Measurements from ENCODE around the gene NAGLU. TPM values are rescaled to one million over a fixed set of nuclear protein-coding genes. Genes with fewer than 3 reads are reported as not detected.

NAGLU gene
- total RNA-seq, 1 donor from 2014 or later: 31.9 TPM

GRCh38 chr17:42565523-42566214 lies 29.6 kb downstream of the NAGLU start:
- DNase-seq: no peak

GRCh38 chr17:42566215-42566882 lies 30.3 kb downstream of the NAGLU start:
- DNase-seq: no peak

GRCh38 chr17:42566883-42567573 lies 31.0 kb downstream of the NAGLU start, which contains the start of gene MLX:
Gene MLX, plus strand, starts transcription at chr17:42567100. Its CDS starts 25 bp downstream, at chr17:42567125.
- peak; percentile 97 for DNase-seq

- DNase-seq: no peak
Observed at GRCh38 chr17:42568341-42569111, 32.5 kb downstream of the NAGLU start.

GRCh38 chr17:42571435-42572225 lies 35.6 kb downstream of the NAGLU start:
- no peak for DNase-seq

GRCh38 chr17:42573095-42573494 lies 37.1 kb downstream of the NAGLU start:
- DNase-seq: no peak

- no peak for DNase-seq
Observed at GRCh38 chr17:42574463-42574862, 38.4 kb downstream of the NAGLU start.

- no peak for DNase-seq
Observed at GRCh38 chr17:42577140-42577531, 41.1 kb downstream of the NAGLU start.

GRCh38 chr17:42577532-42578281 lies 41.7 kb downstream of the NAGLU start, which contains the start of gene PSMC3IP:
Gene PSMC3IP, minus strand, starts transcription at chr17:42577729. Its CDS starts 43 bp downstream, at chr17:42577686.
- peak; percentile 98 for DNase-seq

- DNase-seq: peak; percentile 90
Observed at GRCh38 chr17:42578282-42578869, 42.3 kb downstream of the NAGLU start.

GRCh38 chr17:42579794-42580551 lies 43.9 kb downstream of the NAGLU start:
- no peak for DNase-seq

- DNase-seq: no peak
Observed at GRCh38 chr17:42581744-42582270, 45.8 kb downstream of the NAGLU start.

GRCh38 chr17:42584880-42585279 lies 48.8 kb downstream of the NAGLU start:
- no peak for DNase-seq

- no peak for DNase-seq
Observed at GRCh38 chr17:42585353-42585752, 49.3 kb downstream of the NAGLU start.

- peak; percentile 46 for DNase-seq
Observed at GRCh38 chr17:42586514-42587230, 50.6 kb downstream of the NAGLU start.

GRCh38 chr17:42590886-42591285 lies 54.8 kb downstream of the NAGLU start:
- DNase-seq: no peak

GRCh38 chr17:42591411-42591810 lies 55.4 kb downstream of the NAGLU start:
- no peak for DNase-seq

Measured in tongue (tissue), 2 donors.